Gastroesophageal sphincter (tissue), 3 donors: ENCODE measurements around the gene TECPR1.

Experiments used
- POLR2A ChIP-seq, 2 donors: fragments of 450-650 bp; IDR thresholded peaks; one replicate each; pipeline ENCODE4 v1.6.1; 2017; ENCODE audit warnings: antibody characterized with exemption in 2 of 2, mild to moderate bottlenecking in 2 of 2, moderate library complexity in 1 of 2
- POLR2AphosphoS5 ChIP-seq: sonication (generic); formaldehyde crosslinking; IDR thresholded peaks from one replicate; pipeline ENCODE4 v1.6.1; 2017; ENCODE audit warnings: antibody characterized with exemption
- TF ChIP-seq, protein P1 (sequence below), 4 experiments: fragments of 200-600 bp in 2 of 4; fragments of 450-650 bp in 2 of 4; sonication (generic) in 1 of 4; IDR thresholded peaks; one replicate each; pipeline ENCODE4 v1.5.1; 2017 to 2019; ENCODE audit warnings: antibody characterized with exemption in 4 of 4, mild to moderate bottlenecking in 2 of 4, moderate library complexity in 2 of 4

GRCh38 chr7:98191668-98192431 is 60.2 kb downstream of the TECPR1 start:
- no peak for TF ChIP-seq POLR2A (IDR thresholded peaks at IDR 0.05)
- TF ChIP-seq, protein P1, sequence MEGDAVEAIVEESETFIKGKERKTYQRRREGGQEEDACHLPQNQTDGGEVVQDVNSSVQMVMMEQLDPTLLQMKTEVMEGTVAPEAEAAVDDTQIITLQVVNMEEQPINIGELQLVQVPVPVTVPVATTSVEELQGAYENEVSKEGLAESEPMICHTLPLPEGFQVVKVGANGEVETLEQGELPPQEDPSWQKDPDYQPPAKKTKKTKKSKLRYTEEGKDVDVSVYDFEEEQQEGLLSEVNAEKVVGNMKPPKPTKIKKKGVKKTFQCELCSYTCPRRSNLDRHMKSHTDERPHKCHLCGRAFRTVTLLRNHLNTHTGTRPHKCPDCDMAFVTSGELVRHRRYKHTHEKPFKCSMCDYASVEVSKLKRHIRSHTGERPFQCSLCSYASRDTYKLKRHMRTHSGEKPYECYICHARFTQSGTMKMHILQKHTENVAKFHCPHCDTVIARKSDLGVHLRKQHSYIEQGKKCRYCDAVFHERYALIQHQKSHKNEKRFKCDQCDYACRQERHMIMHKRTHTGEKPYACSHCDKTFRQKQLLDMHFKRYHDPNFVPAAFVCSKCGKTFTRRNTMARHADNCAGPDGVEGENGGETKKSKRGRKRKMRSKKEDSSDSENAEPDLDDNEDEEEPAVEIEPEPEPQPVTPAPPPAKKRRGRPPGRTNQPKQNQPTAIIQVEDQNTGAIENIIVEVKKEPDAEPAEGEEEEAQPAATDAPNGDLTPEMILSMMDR (IDR thresholded peaks at IDR 0.05): no peak
- no peak for TF ChIP-seq POLR2AphosphoS5
